ENCODE data around the gene RSPH9. TPM values are rescaled to one million over a fixed set of nuclear protein-coding genes. Genes with fewer than 3 reads are reported as not detected.
A peak's percentile ranks its signal among the peaks of the same experiment; 100 is the strongest.
"Not testable (repeated sequence)": the region's sequence is repeated elsewhere in the genome, so short reads cannot be mapped to it uniquely, and the experiment has no call there.

The RSPH9 gene
- total RNA-seq, 1 donor from 2014 or later, result under 0.01 TPM

DNA sequence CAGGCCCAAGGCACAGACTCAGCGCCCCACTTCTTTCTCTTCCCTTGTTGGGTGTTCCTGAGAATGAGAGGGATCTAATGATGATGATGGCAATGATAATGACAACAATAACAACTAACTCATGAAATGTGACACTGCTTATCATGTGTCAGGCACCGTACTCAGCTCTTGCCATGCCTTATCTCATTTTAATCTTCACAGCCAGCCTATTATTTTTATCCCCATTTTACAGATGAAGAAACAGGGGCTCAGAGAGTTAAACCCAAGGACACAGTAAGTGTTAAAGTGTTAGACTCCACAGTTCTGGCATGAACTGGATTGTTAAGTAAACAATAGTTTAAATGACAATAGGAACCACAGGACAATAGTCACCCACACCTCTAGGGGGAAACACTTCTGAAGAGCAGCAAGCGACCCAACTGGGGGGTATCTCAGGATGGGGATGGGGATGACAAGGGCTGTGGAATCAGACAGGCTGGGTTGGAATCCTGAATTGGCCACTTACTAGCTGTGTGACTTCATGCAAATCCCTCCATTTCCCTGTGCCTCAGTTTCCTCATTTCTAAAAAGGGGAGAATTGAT, 12.5 kb downstream of the RSPH9 start:
- DNase-seq (ENCODE audit: low read depth) (no peak), FAIRE-seq (no peak)
- Histone ChIP-seq H3K4me3 (ENCODE audit: low read depth, low read length) (no peak overlapping the region), H3K27me3 (ENCODE audit: control insufficient read depth, insufficient read depth, low read length) (no peaks in the 10 kb centered on the region), H3K36me3 (ENCODE audit: control insufficient read depth, insufficient read depth, low read length) (no peaks in the 10 kb centered on the region)
- TF ChIP-seq, protein P1, sequence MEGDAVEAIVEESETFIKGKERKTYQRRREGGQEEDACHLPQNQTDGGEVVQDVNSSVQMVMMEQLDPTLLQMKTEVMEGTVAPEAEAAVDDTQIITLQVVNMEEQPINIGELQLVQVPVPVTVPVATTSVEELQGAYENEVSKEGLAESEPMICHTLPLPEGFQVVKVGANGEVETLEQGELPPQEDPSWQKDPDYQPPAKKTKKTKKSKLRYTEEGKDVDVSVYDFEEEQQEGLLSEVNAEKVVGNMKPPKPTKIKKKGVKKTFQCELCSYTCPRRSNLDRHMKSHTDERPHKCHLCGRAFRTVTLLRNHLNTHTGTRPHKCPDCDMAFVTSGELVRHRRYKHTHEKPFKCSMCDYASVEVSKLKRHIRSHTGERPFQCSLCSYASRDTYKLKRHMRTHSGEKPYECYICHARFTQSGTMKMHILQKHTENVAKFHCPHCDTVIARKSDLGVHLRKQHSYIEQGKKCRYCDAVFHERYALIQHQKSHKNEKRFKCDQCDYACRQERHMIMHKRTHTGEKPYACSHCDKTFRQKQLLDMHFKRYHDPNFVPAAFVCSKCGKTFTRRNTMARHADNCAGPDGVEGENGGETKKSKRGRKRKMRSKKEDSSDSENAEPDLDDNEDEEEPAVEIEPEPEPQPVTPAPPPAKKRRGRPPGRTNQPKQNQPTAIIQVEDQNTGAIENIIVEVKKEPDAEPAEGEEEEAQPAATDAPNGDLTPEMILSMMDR (IDR thresholded peaks at IDR 0.05; ENCODE audit: insufficient read depth, low read length, severe bottlenecking), result no peak

DNA sequence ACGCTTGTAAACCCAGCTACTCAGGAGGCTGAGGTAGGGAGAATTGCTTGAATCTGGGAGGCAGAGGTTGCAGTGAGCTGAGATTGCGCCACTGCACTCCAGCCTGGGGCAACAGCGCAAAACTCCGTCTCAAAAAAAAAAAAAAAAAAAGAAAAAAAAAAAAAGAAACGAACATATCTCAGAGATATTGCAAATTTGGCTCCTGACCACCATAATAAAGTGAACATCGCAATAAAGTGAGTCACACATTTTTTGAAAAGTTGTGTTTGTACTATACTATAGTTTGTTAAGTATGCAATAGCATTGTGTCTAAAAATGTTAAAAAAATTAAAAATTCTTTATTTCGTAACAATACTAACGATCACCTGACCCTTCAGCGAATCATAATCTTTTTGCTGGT, 13.3 kb downstream of the RSPH9 start:
- DNase-seq (ENCODE audit: low read depth) (no peak), FAIRE-seq (no peak)

DNA sequence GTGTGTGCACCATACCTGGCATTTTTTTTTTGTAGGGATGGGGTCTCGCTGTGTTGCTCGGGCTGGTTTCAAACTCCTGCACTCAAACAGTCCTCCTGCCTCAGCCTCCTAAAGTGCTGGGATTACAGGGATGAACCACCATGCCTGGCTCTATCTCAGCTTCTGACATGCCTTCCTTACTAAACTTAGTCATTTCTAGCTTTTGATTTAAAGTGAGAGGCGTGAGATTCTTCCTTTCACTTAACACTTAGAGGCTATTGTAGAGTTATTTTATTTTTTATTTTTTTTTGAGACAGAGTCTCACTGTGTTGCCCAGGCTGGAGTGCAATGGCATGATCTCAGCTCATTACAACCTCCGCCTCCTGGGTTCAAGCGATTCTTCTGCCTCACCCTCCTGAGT, 18.1 kb downstream of the RSPH9 start:
- FAIRE-seq, result not testable (repeated sequence)

More for the DNA sequence above, 13.3 kb downstream of the RSPH9 start:
- TF ChIP-seq, protein P1 (IDR thresholded peaks at IDR 0.05; ENCODE audit: insufficient read depth, low read length, severe bottlenecking), result no peak
- Histone ChIP-seq H3K27me3 (ENCODE audit: control insufficient read depth, insufficient read depth, low read length) (no peaks in the 10 kb centered on the region), H3K36me3 (ENCODE audit: control insufficient read depth, insufficient read depth, low read length) (no peaks in the 10 kb centered on the region), H3K4me3 (ENCODE audit: low read depth, low read length) (no peak overlapping the region)

DNA sequence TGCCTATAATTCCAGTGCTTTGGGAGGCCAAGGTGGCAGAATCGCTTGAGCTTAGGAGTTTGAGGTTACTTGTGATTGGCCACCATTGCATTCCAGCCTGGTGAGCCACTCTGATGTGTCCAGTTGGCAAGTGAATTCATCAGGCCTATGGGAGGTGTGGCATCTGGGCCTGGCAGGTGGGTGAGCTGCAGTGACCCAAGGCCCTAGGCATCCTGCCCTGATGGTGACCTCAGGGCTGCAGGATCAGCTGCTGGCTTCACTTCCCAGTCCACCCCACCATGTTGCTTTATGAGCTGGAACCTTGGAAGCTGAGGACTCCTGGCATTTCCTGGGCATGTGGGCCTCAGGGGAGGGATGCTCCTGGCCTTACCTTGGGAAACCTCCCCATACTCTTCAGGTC, 20.5 kb downstream of the RSPH9 start:
- no peaks in the 10 kb centered on the region for H3K36me3 ChIP-seq (ENCODE audit: control insufficient read depth, insufficient read depth, low read length)
- DNase-seq (ENCODE audit: low read depth) (peak; percentile 48), FAIRE-seq (no peak)
- no peak overlapping the region for H3K4me3 ChIP-seq (ENCODE audit: low read depth, low read length)
- H3K27me3 ChIP-seq (ENCODE audit: control insufficient read depth, insufficient read depth, low read length), result no peaks in the 10 kb centered on the region
- TF ChIP-seq, protein P1 (IDR thresholded peaks at IDR 0.05; ENCODE audit: insufficient read depth, low read length, severe bottlenecking), result no peak

More for the DNA sequence above, 18.1 kb downstream of the RSPH9 start:
- not testable (repeated sequence) for H3K36me3 ChIP-seq (ENCODE audit: control insufficient read depth, insufficient read depth, low read length); H3K4me3 ChIP-seq (ENCODE audit: low read depth, low read length); H3K27me3 ChIP-seq (ENCODE audit: control insufficient read depth, insufficient read depth, low read length); DNase-seq (ENCODE audit: low read depth)

DNA sequence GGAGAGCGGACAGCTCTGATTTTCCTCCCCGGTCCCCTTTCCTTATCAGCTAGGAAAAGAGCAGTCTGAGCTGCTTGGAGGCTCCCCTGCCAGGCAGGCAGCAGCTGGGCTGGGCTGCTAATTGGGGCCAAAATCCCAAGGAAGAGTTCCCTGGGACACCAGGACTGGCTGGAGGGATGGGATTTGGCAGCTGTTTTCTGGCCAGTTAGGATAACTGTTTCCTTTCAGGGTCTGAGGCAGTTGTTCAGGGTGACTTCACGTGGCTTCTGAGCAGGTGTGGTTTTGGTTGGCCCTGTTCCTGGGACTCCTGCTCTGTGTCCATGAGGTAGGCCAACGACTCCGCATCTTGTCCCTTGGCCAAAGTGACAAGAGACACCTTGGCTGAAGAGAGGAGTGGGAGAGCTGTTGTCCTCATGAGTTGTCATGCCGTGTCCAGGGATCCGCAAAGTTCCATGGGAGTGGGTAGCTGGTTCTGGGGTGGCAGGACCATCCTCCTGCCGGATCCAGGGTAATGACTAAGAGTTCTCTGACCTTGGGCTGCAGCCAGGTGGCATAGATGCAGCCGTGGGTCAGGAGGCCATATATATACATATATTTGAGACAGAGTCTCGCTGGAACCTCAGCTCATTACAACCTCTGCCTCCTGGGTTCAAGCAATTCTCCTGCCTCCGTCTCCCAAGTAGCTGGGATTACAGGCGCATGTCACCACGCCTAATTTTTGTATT, 21.5 kb downstream of the RSPH9 start:
- H3K4me3 ChIP-seq (ENCODE audit: low read depth, low read length), result no peak overlapping the region
- FAIRE-seq (no peak), DNase-seq (ENCODE audit: low read depth) (no peak)
- peaks cover 4% of the 10 kb centered on the region for H3K36me3 ChIP-seq (ENCODE audit: control insufficient read depth, insufficient read depth, low read length)
- TF ChIP-seq, protein P1 (IDR thresholded peaks at IDR 0.05; ENCODE audit: insufficient read depth, low read length, severe bottlenecking), result no peak
- no peaks in the 10 kb centered on the region for H3K27me3 ChIP-seq (ENCODE audit: control insufficient read depth, insufficient read depth, low read length)

DNA sequence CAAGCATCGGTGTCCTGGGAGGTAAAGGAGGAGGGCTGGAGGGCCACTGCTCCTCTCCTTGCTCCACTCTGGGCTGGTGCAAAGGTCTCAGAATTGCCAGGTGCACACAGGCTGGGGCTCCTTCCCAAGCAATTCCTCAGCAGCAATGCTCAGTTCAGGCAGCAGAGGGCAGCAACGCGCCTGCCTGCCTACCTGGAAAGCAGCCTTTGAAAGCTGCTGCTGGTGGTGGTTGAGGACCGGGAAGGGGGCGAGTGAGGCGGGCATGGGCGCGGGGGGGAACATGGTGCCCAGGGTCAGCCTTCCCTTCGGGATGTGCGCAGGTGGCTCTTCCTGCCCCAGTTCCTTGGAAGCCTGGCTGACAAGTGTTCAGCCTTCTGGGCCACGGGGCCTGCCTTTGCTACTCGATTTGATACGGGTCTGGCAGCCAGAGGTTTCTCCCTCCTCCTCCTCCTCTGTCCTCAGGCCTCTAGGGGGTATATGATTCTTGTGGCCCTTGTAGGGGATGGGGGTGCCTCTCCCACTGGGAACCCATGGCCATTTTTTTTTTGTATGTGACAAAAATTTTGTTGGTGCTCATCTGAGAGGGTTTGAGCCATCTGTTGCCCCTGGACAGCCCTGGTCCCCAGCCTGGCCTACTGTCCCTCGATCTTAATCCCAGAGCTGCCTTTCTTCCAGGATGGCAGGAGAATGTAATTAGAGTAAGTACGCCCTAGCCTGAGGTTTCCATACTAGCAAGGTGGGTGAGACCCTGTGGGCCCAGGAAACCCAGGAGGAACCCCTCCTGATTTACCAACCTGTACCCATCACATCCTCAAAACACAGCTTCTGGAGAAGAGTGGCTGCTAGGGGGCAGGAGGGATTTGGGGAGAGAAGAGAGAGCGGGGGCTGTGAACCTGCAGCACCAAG, 22.7 kb downstream of the RSPH9 start:
- TF ChIP-seq, protein P1 (IDR thresholded peaks at IDR 0.05; ENCODE audit: insufficient read depth, low read length, severe bottlenecking), result peak; percentile 97
- no peaks in the 10 kb centered on the region for H3K27me3 ChIP-seq (ENCODE audit: control insufficient read depth, insufficient read depth, low read length)
- no peak for FAIRE-seq
- H3K4me3 ChIP-seq (ENCODE audit: low read depth, low read length), result no peak overlapping the region
- DNase-seq (ENCODE audit: low read depth), result peak; percentile 65
- H3K36me3 ChIP-seq (ENCODE audit: control insufficient read depth, insufficient read depth, low read length), result peaks cover 6% of the 10 kb centered on the region
